ENCODE measurements around the gene TEF. TPM values are rescaled to one million over a fixed set of nuclear protein-coding genes. Genes with fewer than 3 reads are reported as not detected.

TEF gene
- polyA plus RNA-seq, 1 donor (not counting 4 experiments of a cell fraction or from before 2014, with no cell fraction given) = 12.4 TPM

DNA sequence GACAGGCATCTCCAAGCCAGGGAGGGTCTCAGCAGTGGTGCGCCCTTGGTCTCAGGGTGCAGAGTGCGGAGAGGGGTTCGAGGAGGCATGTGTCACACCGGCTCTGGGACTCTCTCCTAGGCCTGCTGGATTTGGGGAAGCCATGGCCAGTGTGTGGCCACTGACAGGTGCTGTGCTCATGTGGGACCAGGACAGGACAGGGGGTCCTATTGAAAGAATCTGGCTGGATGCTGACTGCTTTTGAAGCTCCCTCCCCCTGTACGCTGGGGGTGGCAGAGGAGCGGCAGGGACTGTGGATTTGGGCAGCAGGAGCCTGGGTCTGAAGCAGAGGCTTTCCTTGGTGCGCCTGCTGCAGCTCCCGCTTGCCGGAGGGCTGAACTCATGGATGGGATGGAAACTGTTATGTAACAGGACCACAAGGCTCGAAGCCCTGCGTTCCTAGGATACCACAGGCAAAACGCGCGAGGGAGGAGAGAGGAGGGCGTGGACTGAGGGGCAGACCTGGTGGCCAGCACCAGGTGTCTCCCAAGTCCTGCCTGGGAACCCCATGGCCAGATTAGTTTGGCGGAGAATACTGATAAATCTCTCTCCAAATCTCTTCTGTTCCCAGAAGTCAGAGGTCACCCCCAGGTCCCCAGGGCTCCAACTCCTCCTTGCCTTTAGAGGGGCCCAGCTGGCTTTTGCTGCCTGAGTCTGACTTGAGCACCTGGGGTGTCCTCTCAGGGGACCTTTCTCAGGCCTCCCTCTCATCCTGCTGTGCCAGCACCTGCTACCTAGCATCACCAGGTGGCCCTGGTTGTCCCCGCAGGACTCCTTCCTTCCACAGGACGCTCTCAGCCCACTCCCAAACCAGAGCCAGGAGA is 13.8 kb upstream of the TEF start:
- Histone ChIP-seq H3K9me3 (ENCODE audit: control insufficient read depth, low read depth, low read length) (no peaks in the 10 kb centered on the region), H3K9me1 (ENCODE audit: control insufficient read depth, extremely low read depth, insufficient read depth, low read length) (peaks cover 3% of the 10 kb centered on the region), H3K27ac (ENCODE audit: control insufficient read depth, insufficient read depth, low read length) (no peak overlapping the region), H2AFZ (ENCODE audit: control insufficient read depth, low read length) (no peak overlapping the region), H4K20me1 (ENCODE audit: control insufficient read depth, extremely low read depth, insufficient read depth, low read length) (no peaks in the 10 kb centered on the region), H3K4me3 (ENCODE audit: control insufficient read depth in 2 of 3, extremely low read depth in 1 of 3, insufficient read depth in 2 of 3, low read depth in 1 of 3, low read length in 3 of 3) (peak overlapping the region in 2 of 3 experiments; percentile 18 to 54), H3K4me2 (ENCODE audit: control insufficient read depth, extremely low read depth, insufficient read depth, low read depth, low read length) (peak overlapping the region; percentile 82), H3K9ac (ENCODE audit: control insufficient read depth, extremely low read depth, insufficient read depth, low read length) (peak overlapping the region; percentile 15), H3K36me3 (ENCODE audit: control insufficient read depth in 2 of 2, extremely low read depth in 1 of 2, insufficient read depth in 2 of 2, low read length in 2 of 2) (no peaks in the 10 kb centered on the region), H3K4me1 (ENCODE audit: control insufficient read depth, extremely low read depth, insufficient read depth, low read length) (peaks cover 24% of the 10 kb centered on the region), H3K79me2 (ENCODE audit: control insufficient read depth, insufficient read depth, low read length) (no peaks in the 10 kb centered on the region), H3K27me3 (ENCODE audit: control insufficient read depth, extremely low read depth, insufficient read depth, low read length) (peaks cover 40% of the 10 kb centered on the region)
- DNase-seq (ENCODE audit: low read depth, low spot score) (no peak), FAIRE-seq (no peak)
- dilution Hi-C loops (cut with MboI; ENCODE audit: extremely low pct_ligation_motif_present, low sequenced_read_pairs) = no loop called here
- TF ChIP-seq EZH2 (IDR thresholded peaks at IDR 0.05; ENCODE audit: low read length) = no peak
- TF ChIP-seq, protein P1, sequence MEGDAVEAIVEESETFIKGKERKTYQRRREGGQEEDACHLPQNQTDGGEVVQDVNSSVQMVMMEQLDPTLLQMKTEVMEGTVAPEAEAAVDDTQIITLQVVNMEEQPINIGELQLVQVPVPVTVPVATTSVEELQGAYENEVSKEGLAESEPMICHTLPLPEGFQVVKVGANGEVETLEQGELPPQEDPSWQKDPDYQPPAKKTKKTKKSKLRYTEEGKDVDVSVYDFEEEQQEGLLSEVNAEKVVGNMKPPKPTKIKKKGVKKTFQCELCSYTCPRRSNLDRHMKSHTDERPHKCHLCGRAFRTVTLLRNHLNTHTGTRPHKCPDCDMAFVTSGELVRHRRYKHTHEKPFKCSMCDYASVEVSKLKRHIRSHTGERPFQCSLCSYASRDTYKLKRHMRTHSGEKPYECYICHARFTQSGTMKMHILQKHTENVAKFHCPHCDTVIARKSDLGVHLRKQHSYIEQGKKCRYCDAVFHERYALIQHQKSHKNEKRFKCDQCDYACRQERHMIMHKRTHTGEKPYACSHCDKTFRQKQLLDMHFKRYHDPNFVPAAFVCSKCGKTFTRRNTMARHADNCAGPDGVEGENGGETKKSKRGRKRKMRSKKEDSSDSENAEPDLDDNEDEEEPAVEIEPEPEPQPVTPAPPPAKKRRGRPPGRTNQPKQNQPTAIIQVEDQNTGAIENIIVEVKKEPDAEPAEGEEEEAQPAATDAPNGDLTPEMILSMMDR (optimal IDR thresholded peaks at IDR 0.05 in 1 of 3, IDR thresholded peaks at IDR 0.05 in 1 of 3, conservative IDR thresholded peaks at IDR 0.05 in 1 of 3; ENCODE audit: extremely low read depth in 1 of 3, insufficient read depth in 2 of 3, low read length in 3 of 3) = peak in 1 of 3 experiments; percentile 19

DNA sequence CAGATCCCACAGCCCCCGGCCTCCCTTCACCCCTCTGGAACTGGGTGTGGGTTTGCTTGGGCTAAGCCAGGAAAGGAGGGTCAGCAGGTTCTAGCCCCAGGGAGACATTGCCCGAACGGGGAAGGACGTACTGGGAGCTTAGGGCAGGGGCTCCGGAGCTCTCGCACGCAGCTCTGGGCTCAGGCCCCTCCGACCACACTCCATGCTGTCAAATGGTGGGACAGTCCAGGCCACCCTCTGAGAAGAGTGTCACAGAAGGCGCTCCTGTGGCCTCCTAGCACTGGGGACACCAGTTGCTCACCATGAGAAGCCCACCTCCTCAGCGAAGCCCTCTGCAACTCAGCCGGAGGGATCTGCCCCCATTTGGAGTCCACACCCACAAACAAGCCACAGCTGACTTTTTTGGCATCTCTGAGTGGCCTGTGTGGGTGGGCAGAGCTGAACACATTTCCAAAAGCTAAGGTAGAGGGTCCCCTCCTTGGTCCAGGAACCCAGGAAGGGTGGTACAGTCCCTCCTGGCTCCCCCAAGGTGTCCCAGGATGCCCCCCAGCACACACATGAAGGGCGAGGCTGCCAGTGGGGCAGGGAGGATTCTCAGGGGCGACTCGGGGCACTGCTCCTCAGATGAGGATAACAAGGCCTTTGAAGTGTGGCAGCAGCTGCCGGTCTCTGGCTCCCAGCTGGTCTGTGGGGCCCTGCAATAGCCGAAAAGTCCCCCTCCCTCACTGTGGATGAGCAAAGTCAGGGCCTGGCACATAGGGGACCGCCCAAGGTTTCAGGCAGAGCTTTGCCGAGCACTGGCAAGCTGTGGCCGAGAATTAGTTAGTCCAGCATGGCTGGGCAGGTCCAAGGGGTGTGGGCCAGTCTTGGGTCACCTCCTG is 13.0 kb upstream of the TEF start:
- Histone ChIP-seq H3K36me3 (ENCODE audit: control insufficient read depth in 2 of 2, extremely low read depth in 1 of 2, insufficient read depth in 2 of 2, low read length in 2 of 2) (no peaks in the 10 kb centered on the region), H3K4me3 (ENCODE audit: control insufficient read depth in 2 of 3, extremely low read depth in 1 of 3, insufficient read depth in 2 of 3, low read depth in 1 of 3, low read length in 3 of 3) (no peak overlapping the region), H3K9me3 (ENCODE audit: control insufficient read depth, low read depth, low read length) (no peaks in the 10 kb centered on the region), H3K4me2 (ENCODE audit: control insufficient read depth, extremely low read depth, insufficient read depth, low read depth, low read length) (no peak overlapping the region), H3K9me1 (ENCODE audit: control insufficient read depth, extremely low read depth, insufficient read depth, low read length) (peaks cover 3% of the 10 kb centered on the region), H3K4me1 (ENCODE audit: control insufficient read depth, extremely low read depth, insufficient read depth, low read length) (peaks cover 24% of the 10 kb centered on the region), H4K20me1 (ENCODE audit: control insufficient read depth, extremely low read depth, insufficient read depth, low read length) (no peaks in the 10 kb centered on the region), H3K9ac (ENCODE audit: control insufficient read depth, extremely low read depth, insufficient read depth, low read length) (no peak overlapping the region), H3K27ac (ENCODE audit: control insufficient read depth, insufficient read depth, low read length) (no peak overlapping the region), H3K27me3 (ENCODE audit: control insufficient read depth, extremely low read depth, insufficient read depth, low read length) (peaks cover 40% of the 10 kb centered on the region), H3K79me2 (ENCODE audit: control insufficient read depth, insufficient read depth, low read length) (no peaks in the 10 kb centered on the region), H2AFZ (ENCODE audit: control insufficient read depth, low read length) (no peak overlapping the region)
- DNase-seq (ENCODE audit: low read depth, low spot score) (no peak), FAIRE-seq (no peak)
- dilution Hi-C loops (cut with MboI; ENCODE audit: extremely low pct_ligation_motif_present, low sequenced_read_pairs) = no loop called here
- TF ChIP-seq EZH2 (IDR thresholded peaks at IDR 0.05; ENCODE audit: low read length) = no peak
- TF ChIP-seq, protein P1 (optimal IDR thresholded peaks at IDR 0.05 in 1 of 3, IDR thresholded peaks at IDR 0.05 in 1 of 3, conservative IDR thresholded peaks at IDR 0.05 in 1 of 3; ENCODE audit: extremely low read depth in 1 of 3, insufficient read depth in 2 of 3, low read length in 3 of 3) = no peak
